ENCODE results near the gene GNG14.
"Not testable (repeated sequence)": the region's sequence is repeated elsewhere in the genome, so short reads cannot be mapped to it uniquely, and the experiment has no call there.

The GNG14 gene

GRCh38 chr19:12687496-12688196 is at the start of gene GNG14:
TSS of gene GNG14 (plus strand) at chr19:12687998. CDS start at chr19:12688049, 51 bp downstream.
- no peak for TF ChIP-seq CTCF (conservative IDR thresholded peaks at IDR 0.05; ENCODE audit: control insufficient read depth, insufficient read depth, low read depth, low read length)
- no peak within 1 kb of the TSS for H3K4me3 ChIP-seq (ENCODE audit: control insufficient read depth, low read depth, low read length)
- no peak for DNase-seq (ENCODE audit: low read depth)

GRCh38 chr19:12638611-12639182 is 49.1 kb upstream of the GNG14 start:
- no peak for TF ChIP-seq CTCF (conservative IDR thresholded peaks at IDR 0.05; ENCODE audit: control insufficient read depth, insufficient read depth, low read depth, low read length)
- no peak for DNase-seq (ENCODE audit: low read depth)

GRCh38 chr19:12639901-12640613 is 47.7 kb upstream of the GNG14 start:
- DNase-seq (ENCODE audit: low read depth), result peak; percentile 81
- peak; percentile 68 for TF ChIP-seq CTCF (conservative IDR thresholded peaks at IDR 0.05; ENCODE audit: control insufficient read depth, insufficient read depth, low read depth, low read length)
- peak overlapping the region; percentile 13 for H3K4me3 ChIP-seq (ENCODE audit: control insufficient read depth, low read depth, low read length)

More at GRCh38 chr19:12638611-12639182, 49.1 kb upstream of the GNG14 start:
- no peak overlapping the region for H3K4me3 ChIP-seq (ENCODE audit: control insufficient read depth, low read depth, low read length)

GRCh38 chr19:12641456-12641855 is 46.3 kb upstream of the GNG14 start:
- no peak for DNase-seq (ENCODE audit: low read depth)
- no peak overlapping the region for H3K4me3 ChIP-seq (ENCODE audit: control insufficient read depth, low read depth, low read length)
- TF ChIP-seq CTCF (conservative IDR thresholded peaks at IDR 0.05; ENCODE audit: control insufficient read depth, insufficient read depth, low read depth, low read length), result no peak

GRCh38 chr19:12642506-12642905 is 45.3 kb upstream of the GNG14 start:
- H3K4me3 ChIP-seq (ENCODE audit: control insufficient read depth, low read depth, low read length), result no peak overlapping the region
- DNase-seq (ENCODE audit: low read depth), result no peak

GRCh38 chr19:12643716-12644115 is 44.1 kb upstream of the GNG14 start:
- H3K4me3 ChIP-seq (ENCODE audit: control insufficient read depth, low read depth, low read length); DNase-seq (ENCODE audit: low read depth): not testable (repeated sequence)

More at GRCh38 chr19:12642506-12642905, 45.3 kb upstream of the GNG14 start:
- no peak for TF ChIP-seq CTCF (conservative IDR thresholded peaks at IDR 0.05; ENCODE audit: control insufficient read depth, insufficient read depth, low read depth, low read length)

GRCh38 chr19:12646551-12646950 is 41.2 kb upstream of the GNG14 start:
- TF ChIP-seq CTCF (conservative IDR thresholded peaks at IDR 0.05; ENCODE audit: control insufficient read depth, insufficient read depth, low read depth, low read length), result no peak
- DNase-seq (ENCODE audit: low read depth), result no peak
- no peak overlapping the region for H3K4me3 ChIP-seq (ENCODE audit: control insufficient read depth, low read depth, low read length)
